WTC11 (cell line): ENCODE results near the gene ATP2B2. TPM values are rescaled to one million over a fixed set of nuclear protein-coding genes. Genes with fewer than 3 reads are reported as not detected.

Source experiments
- ATAC-seq: fragments of 200-7000 bp; cut with Tn5 transposase; 2 replicates; pipeline ENCODE4 v1.10.0; 2021; ENCODE audit warnings: mild to moderate bottlenecking, moderate library complexity
- CTCF ChIA-PET: fragments of 300-600 bp; sonication (Branson Sonifier 250); formaldehyde crosslinking; loops from one replicate; lab custom pipeline; 2021; ENCODE audit warnings: antibody characterized with exemption; lab: Charles Lee
- POLR2A ChIA-PET: fragments of 350-600 bp; sonication (Branson Sonifier 250); formaldehyde crosslinking; loops from one replicate; lab custom pipeline; 2021; ENCODE audit warnings: antibody characterized with exemption; lab: Charles Lee
- DNase-seq: peaks from one replicate; pipeline ENCODE4 v3.0.0; 2021; ENCODE audit warnings: low spot score
- H3K27ac Mint-ChIP-seq: 2 replicates; pipeline ENCODE4 v1.8.0; 2021; ENCODE audit warnings: mixed read lengths
- H3K27me3 Mint-ChIP-seq: 2 replicates; pipeline ENCODE4 v1.8.0; 2021; ENCODE audit warnings: low read depth, mild to moderate bottlenecking, moderate library complexity, mixed read lengths
- H3K36me3 Mint-ChIP-seq: 2 replicates; pipeline ENCODE4 v1.8.0; 2021; ENCODE audit warnings: mixed read lengths
- H3K4me1 Mint-ChIP-seq: 2 replicates; pipeline ENCODE4 v1.8.0; 2022; ENCODE audit warnings: mixed read lengths
- H3K4me3 Mint-ChIP-seq: 2 replicates; pipeline ENCODE4 v1.8.0; 2021; ENCODE audit warnings: mild to moderate bottlenecking, moderate library complexity, mixed read lengths
- H3K9me3 Mint-ChIP-seq: 2 replicates; pipeline ENCODE4 v1.8.0; 2021; ENCODE audit warnings: mixed read lengths
- AR ChIP-seq: fragments of 250-450 bp; sonication (Bioruptor Pico); IDR thresholded peaks from 2 replicates; pipeline ENCODE4 v1.9.0; 2021; ENCODE audit warnings: mild to moderate bottlenecking
- ARID4B ChIP-seq: sonication (generic); formaldehyde crosslinking; IDR thresholded peaks from 2 replicates; pipeline ENCODE4 v1.8.0; 2023; ENCODE audit warnings: missing genetic modification reagents, mild to moderate bottlenecking, borderline replicate concordance
- ATF1 ChIP-seq: sonication (generic); formaldehyde crosslinking; IDR thresholded peaks from 2 replicates; pipeline ENCODE4 v1.8.1; 2023; ENCODE audit warnings: mild to moderate bottlenecking, moderate library complexity, missing genetic modification reagents
- ELF4 ChIP-seq: sonication (generic); formaldehyde crosslinking; IDR thresholded peaks from 2 replicates; pipeline ENCODE4 v1.8.1; 2022; ENCODE audit warnings: low read depth, mild to moderate bottlenecking, moderate library complexity, missing genetic modification reagents
- KAT7 ChIP-seq: sonication (generic); formaldehyde crosslinking; IDR thresholded peaks from 2 replicates; pipeline ENCODE4 v1.8.1; 2023; ENCODE audit warnings: missing genetic modification reagents, mild to moderate bottlenecking, borderline replicate concordance
- NR1H2 ChIP-seq: sonication (generic); formaldehyde crosslinking; IDR thresholded peaks from 2 replicates; pipeline ENCODE4 v1.9.0; 2021; ENCODE audit warnings: mild to moderate bottlenecking, moderate library complexity, missing genetic modification reagents
- SMAD3 ChIP-seq: sonication (generic); formaldehyde crosslinking; IDR thresholded peaks from 2 replicates; pipeline ENCODE4 v1.8.0; 2022; ENCODE audit warnings: missing genetic modification reagents, mild to moderate bottlenecking, borderline replicate concordance
- SMAD4 ChIP-seq: sonication (generic); formaldehyde crosslinking; IDR thresholded peaks from 2 replicates; pipeline ENCODE4 v1.8.0; 2022; ENCODE audit warnings: mild to moderate bottlenecking, missing genetic modification reagents
- TEAD1 ChIP-seq: sonication (generic); formaldehyde crosslinking; IDR thresholded peaks from 2 replicates; pipeline ENCODE4 v1.8.0; 2022; ENCODE audit warnings: mild to moderate bottlenecking, missing genetic modification reagents
- ZNF219 ChIP-seq: sonication (generic); formaldehyde crosslinking; IDR thresholded peaks from 2 replicates; pipeline ENCODE4 v1.8.0; 2023; ENCODE audit warnings: missing genetic modification reagents, mild to moderate bottlenecking, borderline replicate concordance
- ZNF232 ChIP-seq: sonication (generic); formaldehyde crosslinking; IDR thresholded peaks from 2 replicates; pipeline ENCODE4 v1.8.0; 2022; ENCODE audit warnings: mild to moderate bottlenecking, missing genetic modification reagents
- ZNF281 ChIP-seq: sonication (generic); formaldehyde crosslinking; IDR thresholded peaks from 2 replicates; pipeline ENCODE4 v1.8.0; 2023; ENCODE audit warnings: mild to moderate bottlenecking, missing genetic modification reagents
- ZNF416 ChIP-seq: fragments of 250-450 bp; sonication (Bioruptor Pico); IDR thresholded peaks from 2 replicates; pipeline ENCODE4 v1.9.0; 2021; ENCODE audit warnings: mild to moderate bottlenecking, inconsistent platforms
- total RNA-seq: library from RNA; stranded (reverse); gene quantifications from 3 replicates; pipeline ENCODE4 v1.2.3, GENCODE V29; 2021

ATP2B2 gene
- total RNA-seq, 1 experiment from 2014 or later = 0.48 TPM

GRCh38 chr3:10520072-10520471 is 14.7 kb upstream of the ATP2B2 start:
- Mint-ChIP-seq H3K4me1 (peaks cover 6% of the 10 kb centered on the region; the same call in 1 of the 2 replicates), H3K4me3 (no peak overlapping the region), H3K9me3 (no peaks in the 10 kb centered on the region), H3K36me3 (no peaks in the 10 kb centered on the region), H3K27me3 (no peaks in the 10 kb centered on the region), H3K27ac (no peak overlapping the region)
- ATAC-seq (no peak), DNase-seq (no peak)
- CTCF ChIA-PET = interaction anchor here (1.1 kb wide), 1 partner anchor 219 kb away, joined by 3 read pairs; no protein-coding TSS in a partner anchor
- POLR2A ChIA-PET = no interaction called here
- TF ChIP-seq ELF4 (CRISPR knock-in tag) = no peak
- no peak for TF ChIP-seq NR1H2 (CRISPR knock-in tag)
- TF ChIP-seq AR (CRISPR knock-in tag) = no peak
- TF ChIP-seq TEAD1 (CRISPR knock-in tag) = no peak
- no peak for TF ChIP-seq ATF1 (CRISPR knock-in tag)
- TF ChIP-seq ZNF232 (CRISPR knock-in tag) = no peak
- no peak for TF ChIP-seq ZNF281

- TF ChIP-seq NR1H2 (CRISPR knock-in tag) (no peak), SMAD3 (CRISPR knock-in tag) (no peak), ZNF219 (CRISPR knock-in tag) (no peak), KAT7 (no peak), ZNF232 (CRISPR knock-in tag) (no peak), ZNF416 (CRISPR knock-in tag) (no peak), ARID4B (CRISPR knock-in tag) (no peak), SMAD4 (CRISPR knock-in tag) (no peak)
- Mint-ChIP-seq H3K4me3 (no peak overlapping the region), H3K9me3 (no peaks in the 10 kb centered on the region), H3K27me3 (no peaks in the 10 kb centered on the region), H3K27ac (no peak overlapping the region), H3K4me1 (peaks cover 6% of the 10 kb centered on the region; the same call in 1 of the 2 replicates), H3K36me3 (no peaks in the 10 kb centered on the region)
- ChIA-PET POLR2A (no interaction called here), CTCF (interaction anchor here (0.6 to 1.6 kb wide), 2 partner anchors 219 to 393 kb away, joined by 3 to 7 read pairs; no protein-coding TSS in a partner anchor)
- ATAC-seq = no peak
- DNase-seq = no peak
These were observed 13.8 kb upstream of the ATP2B2 start for GRCh38 chr3:10519236-10519635.
